ENCODE measurements around the gene NRIP2.

GRCh38 chr12:2855546-2855945 lies 20.7 kb upstream of the NRIP2 start:
- TF ChIP-seq CTCF (IDR thresholded peaks at IDR 0.05 in 4 of 5, conservative IDR thresholded peaks at IDR 0.05 in 1 of 5): no peak
- no peak for TF ChIP-seq POLR2A (IDR thresholded peaks at IDR 0.05)

All from gastrocnemius medialis (tissue), 4 donors.